ENCODE measurements around the gene CDKAL1. TPM values are rescaled to one million over a fixed set of nuclear protein-coding genes. Genes with fewer than 3 reads are reported as not detected.

CDKAL1 gene
- total and polyA plus RNA-seq, 10 of the 15 experiments (the other 5 are each of a cell fraction or from before 2014, with no cell fraction given) = 10.7 to 26.9 (median 17.3) TPM

GRCh38 chr6:20686142-20686541 lies 151.9 kb downstream of the CDKAL1 start:
- ChIA-PET CTCF (no interaction called here), POLR2A (no interaction called here), SMC1A (ENCODE audit: uncharacterized antibody, unreplicated experiment) (interaction anchor here (1.0 kb wide), 2 partner anchors 8 to 24 kb away, joined by 4 read pairs; no protein-coding TSS in a partner anchor), RAD21 (ENCODE audit: unreplicated experiment) (interaction anchor here (0.7 to 1.4 kb wide), 3 partner anchors 17 to 122 kb away, joined by 3 to 4 read pairs (median 3); no protein-coding TSS in a partner anchor)
- DNase-seq (ENCODE audit: low read depth, low spot score) (no peak), FAIRE-seq (no peak), ATAC-seq (no peak)
- H3K79me2 ChIP-seq (ENCODE audit: control insufficient read depth, insufficient read depth, low read length) = no peaks in the 10 kb centered on the region; the same call in none of the 2 replicates
- no peak overlapping the region for H3K4me2 ChIP-seq (ENCODE audit: control insufficient read depth, insufficient read depth)
- no peak overlapping the region for H3K4me3 ChIP-seq
- in situ Hi-C loops (cut with MboI) = no loop called here
- peaks cover 15% of the 10 kb centered on the region for H3K4me1 ChIP-seq (ENCODE audit: control insufficient read depth, insufficient read depth, low read length)
- no peaks in the 10 kb centered on the region; the same call in 2 of the 3 replicates for H3K9me3 ChIP-seq (replicated peaks; ENCODE audit: control insufficient read depth, insufficient read depth, low read length)
- H3K27me3 ChIP-seq (replicated peaks in 1 of 2; ENCODE audit: control insufficient read depth in 2 of 2, insufficient read depth in 2 of 2, low read length in 1 of 2) = no peaks in the 10 kb centered on the region
- BruUV-seq (replicated peaks) = no TSS peak
- H3K27ac ChIP-seq (ENCODE audit: control insufficient read depth, insufficient read depth) = no peak overlapping the region
- H3K36me3 ChIP-seq (ENCODE audit: control insufficient read depth in 2 of 2, insufficient read depth in 2 of 2, low read length in 1 of 2) = no peaks in the 10 kb centered on the region
- no peaks in the 10 kb centered on the region for H4K20me1 ChIP-seq (ENCODE audit: control insufficient read depth, insufficient read depth)
- 91% methylated on average over 6 of the region's 6 CpGs for WGBS (ENCODE audit: insufficient coverage, insufficient replicate concordance, low lambda C conversion rate, missing lambda C conversion rate)
- intact Hi-C loops (cut with micrococcal nuclease; ENCODE audit: unreplicated experiment) = no loop called here
- H2AFZ ChIP-seq (ENCODE audit: control insufficient read depth, low read depth, low read length) = no peak overlapping the region
- no peak overlapping the region for H3K9ac ChIP-seq (ENCODE audit: control insufficient read depth, insufficient read depth, low read length)
- TF ChIP-seq KLF5 (IDR thresholded peaks at IDR 0.05; ENCODE audit: partially characterized antibody) (no peak), GABPA (IDR thresholded peaks at IDR 0.05; ENCODE audit: low read depth) (no peak), CEBPB (IDR thresholded peaks at IDR 0.05; ENCODE audit: borderline replicate concordance in 1 of 2, low read depth in 2 of 2, low read length in 2 of 2) (no peak), ZBTB33 (IDR thresholded peaks at IDR 0.05) (no peak), STAT3 (IDR thresholded peaks at IDR 0.05; ENCODE audit: low read depth, low read length) (no peak), PAX5 (IDR thresholded peaks at IDR 0.05; ENCODE audit: borderline replicate concordance, low read depth, low read length) (no peak), MYC (IDR thresholded peaks at IDR 0.05; ENCODE audit: insufficient read depth, insufficient read length, insufficient replicate concordance, low read length, severe bottlenecking) (no peak), TCF7 (IDR thresholded peaks at IDR 0.05; ENCODE audit: borderline replicate concordance) (no peak), SMC3 (IDR thresholded peaks at IDR 0.05; ENCODE audit: borderline replicate concordance, low read length) (no peak), CUX1 (IDR thresholded peaks at IDR 0.05; ENCODE audit: insufficient replicate concordance, low read depth, low read length) (no peak), ZNF24 (IDR thresholded peaks at IDR 0.05) (no peak), SIX5 (IDR thresholded peaks at IDR 0.05; ENCODE audit: low read depth, low read length, severe bottlenecking) (no peak), ZBTB4 (CRISPR knock-in tag; IDR thresholded peaks at IDR 0.05) (no peak)
